GM12873 (cell line): ENCODE data around the gene USP34.

Experiments used
- CTCF ChIP-seq: IDR thresholded peaks from 2 replicates; pipeline ENCODE4 v1.5.1; 2012; ENCODE audit warnings: low read depth, mild to moderate bottlenecking, moderate library complexity, low read length, control low read depth; ENCODE audit not compliant: insufficient read depth; ENCODE audit errors: missing control alignments

The USP34 gene

GRCh38 chr2:61343141-61343540 is 127.7 kb downstream of the USP34 start:
- no peak for TF ChIP-seq CTCF

- TF ChIP-seq CTCF = no peak
These were observed 130.6 kb downstream of the USP34 start for GRCh38 chr2:61340242-61340641.

GRCh38 chr2:61338447-61338846 is 132.4 kb downstream of the USP34 start:
- no peak for TF ChIP-seq CTCF

- TF ChIP-seq CTCF = no peak
These were observed 135.7 kb downstream of the USP34 start for GRCh38 chr2:61335187-61335586.

GRCh38 chr2:61334466-61334865 is 136.4 kb downstream of the USP34 start:
- no peak for TF ChIP-seq CTCF

GRCh38 chr2:61328707-61329251 is 142.1 kb downstream of the USP34 start:
- TF ChIP-seq CTCF = no peak

- TF ChIP-seq CTCF = no peak
These were observed 143.7 kb downstream of the USP34 start for GRCh38 chr2:61327173-61327572.

- no peak for TF ChIP-seq CTCF
These were observed 144.5 kb downstream of the USP34 start for GRCh38 chr2:61326423-61326822.
